Ovary (tissue), 3 donors: ENCODE measurements around the gene TMEM30A.

Experiments used
- CTCF ChIP-seq, 3 donors: fragments of 450-650 bp in 2 of 3; fragments of 200-600 bp in 1 of 3; IDR thresholded peaks; one replicate each; pipeline versions ENCODE4 v1.5.1 to v1.8.0; 2016 to 2022; ENCODE audit warnings: antibody characterized with exemption in 3 of 3, mild to moderate bottlenecking in 1 of 3
- EP300 ChIP-seq: sonication (generic); formaldehyde crosslinking; IDR thresholded peaks from one replicate; pipeline ENCODE4 v1.6.1; 2017; ENCODE audit warnings: antibody characterized with exemption
- POLR2A ChIP-seq: fragments of 450-650 bp; IDR thresholded peaks from one replicate; pipeline ENCODE4 v1.6.1; 2017; ENCODE audit warnings: antibody characterized with exemption, mild to moderate bottlenecking, moderate library complexity
- donor health status: DM: no; HTN: no; CAD: no.

GRCh38 chr6:75300531-75300855 is 15.9 kb upstream of the TMEM30A start:
- no peak for TF ChIP-seq CTCF (IDR thresholded peaks at IDR 0.05)
- TF ChIP-seq POLR2A: no peak
- no peak for TF ChIP-seq EP300
